Measurements from ENCODE around the gene RNF26.

DNA sequence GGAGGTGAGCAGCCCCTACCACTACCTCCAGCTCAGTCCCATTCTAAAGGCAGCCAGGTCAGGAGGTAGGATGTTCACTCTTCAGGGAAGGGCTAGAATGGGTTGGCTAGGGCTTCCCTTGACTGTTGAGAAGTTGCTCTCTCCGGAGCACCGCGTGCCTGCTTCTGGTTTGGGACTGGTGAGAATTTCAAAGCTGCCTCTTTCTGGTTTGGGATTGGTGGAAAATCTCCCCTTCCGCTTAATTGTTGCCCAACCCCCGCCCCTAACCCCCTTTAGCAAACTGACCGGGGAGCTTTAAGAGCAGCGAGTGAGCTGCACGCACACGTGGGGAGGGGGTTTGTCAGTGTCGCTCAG lies 46.5 kb downstream of the RNF26 start:
- TF ChIP-seq, protein P1, sequence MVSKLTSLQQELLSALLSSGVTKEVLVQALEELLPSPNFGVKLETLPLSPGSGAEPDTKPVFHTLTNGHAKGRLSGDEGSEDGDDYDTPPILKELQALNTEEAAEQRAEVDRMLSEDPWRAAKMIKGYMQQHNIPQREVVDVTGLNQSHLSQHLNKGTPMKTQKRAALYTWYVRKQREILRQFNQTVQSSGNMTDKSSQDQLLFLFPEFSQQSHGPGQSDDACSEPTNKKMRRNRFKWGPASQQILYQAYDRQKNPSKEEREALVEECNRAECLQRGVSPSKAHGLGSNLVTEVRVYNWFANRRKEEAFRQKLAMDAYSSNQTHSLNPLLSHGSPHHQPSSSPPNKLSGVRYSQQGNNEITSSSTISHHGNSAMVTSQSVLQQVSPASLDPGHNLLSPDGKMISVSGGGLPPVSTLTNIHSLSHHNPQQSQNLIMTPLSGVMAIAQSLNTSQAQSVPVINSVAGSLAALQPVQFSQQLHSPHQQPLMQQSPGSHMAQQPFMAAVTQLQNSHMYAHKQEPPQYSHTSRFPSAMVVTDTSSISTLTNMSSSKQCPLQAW (CRISPR knock-in tag; IDR thresholded peaks at IDR 0.05): no peak
- TF ChIP-seq, protein P2, sequence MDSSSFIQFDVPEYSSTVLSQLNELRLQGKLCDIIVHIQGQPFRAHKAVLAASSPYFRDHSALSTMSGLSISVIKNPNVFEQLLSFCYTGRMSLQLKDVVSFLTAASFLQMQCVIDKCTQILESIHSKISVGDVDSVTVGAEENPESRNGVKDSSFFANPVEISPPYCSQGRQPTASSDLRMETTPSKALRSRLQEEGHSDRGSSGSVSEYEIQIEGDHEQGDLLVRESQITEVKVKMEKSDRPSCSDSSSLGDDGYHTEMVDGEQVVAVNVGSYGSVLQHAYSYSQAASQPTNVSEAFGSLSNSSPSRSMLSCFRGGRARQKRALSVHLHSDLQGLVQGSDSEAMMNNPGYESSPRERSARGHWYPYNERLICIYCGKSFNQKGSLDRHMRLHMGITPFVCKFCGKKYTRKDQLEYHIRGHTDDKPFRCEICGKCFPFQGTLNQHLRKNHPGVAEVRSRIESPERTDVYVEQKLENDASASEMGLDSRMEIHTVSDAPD (CRISPR knock-in tag; IDR thresholded peaks at IDR 0.05): no peak
- TF ChIP-seq MAFK (conservative IDR thresholded peaks at IDR 0.05 in 1 of 2, IDR thresholded peaks at IDR 0.05 in 1 of 2; ENCODE audit: low read length in 2 of 2): no peak
- 0 out of 2 replicates have a peak, but pooled peaks have one; percentile 3 for TF ChIP-seq CEBPB (IDR thresholded peaks at IDR 0.05; ENCODE audit: borderline replicate concordance, low read depth, low read length)
- no peak for TF ChIP-seq ZFP37 (CRISPR knock-in tag; IDR thresholded peaks at IDR 0.05; ENCODE audit: borderline replicate concordance)
- TF ChIP-seq ZNF530 (CRISPR knock-in tag; IDR thresholded peaks at IDR 0.05; ENCODE audit: low read depth): no peak
- TF ChIP-seq, protein P3, sequence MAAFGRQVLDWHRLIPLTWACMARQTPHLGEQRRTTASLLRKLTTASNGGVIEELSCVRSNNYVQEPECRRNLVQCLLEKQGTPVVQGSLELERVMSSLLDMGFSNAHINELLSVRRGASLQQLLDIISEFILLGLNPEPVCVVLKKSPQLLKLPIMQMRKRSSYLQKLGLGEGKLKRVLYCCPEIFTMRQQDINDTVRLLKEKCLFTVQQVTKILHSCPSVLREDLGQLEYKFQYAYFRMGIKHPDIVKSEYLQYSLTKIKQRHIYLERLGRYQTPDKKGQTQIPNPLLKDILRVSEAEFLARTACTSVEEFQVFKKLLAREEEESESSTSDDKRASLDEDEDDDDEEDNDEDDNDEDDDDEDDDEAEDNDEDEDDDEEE (CRISPR knock-in tag; IDR thresholded peaks at IDR 0.05): no peak
- no peak for TF ChIP-seq DMAP1 (CRISPR knock-in tag; IDR thresholded peaks at IDR 0.05)
